Measurements from ENCODE around the gene ZNF534.
"Not testable (repeated sequence)": the region's sequence is repeated elsewhere in the genome, so short reads cannot be mapped to it uniquely, and the experiment has no call there.

Gene ZNF534

GRCh38 chr19:52428937-52429336, at the start of gene ZNF534:
Gene ZNF534 (plus strand): TSS chr19:52429148. CDS start chr19:52431475, 2,327 bp downstream.
- no peak for DNase-seq

GRCh38 chr19:52391135-52391534, 37.8 kb upstream of the ZNF534 start:
- DNase-seq, result no peak

- peak; percentile 94 for DNase-seq
Measured at GRCh38 chr19:52397310-52398080, 31.5 kb upstream of the ZNF534 start, which contains the start of gene ZNF528. Gene ZNF528 (plus strand): TSS chr19:52397849. CDS start chr19:52402014, 4,165 bp downstream.

GRCh38 chr19:52398081-52398441, 30.9 kb upstream of the ZNF534 start:
- DNase-seq, result no peak

GRCh38 chr19:52410276-52410675, 18.7 kb upstream of the ZNF534 start:
- no peak for DNase-seq

GRCh38 chr19:52415711-52416110, 13.2 kb upstream of the ZNF534 start:
- no peak for DNase-seq

- DNase-seq, result no peak
Measured at GRCh38 chr19:52442179-52442578, 13.2 kb downstream of the ZNF534 start.

- no peak for DNase-seq
Measured at GRCh38 chr19:52444506-52444905, 15.6 kb downstream of the ZNF534 start.

- no peak for DNase-seq
Measured at GRCh38 chr19:52451241-52451640, 22.3 kb downstream of the ZNF534 start.

GRCh38 chr19:52453324-52454094, 24.6 kb downstream of the ZNF534 start, which contains the start of gene ZNF578:
Gene ZNF578 (plus strand): TSS chr19:52453553. CDS start chr19:52501846, 48,293 bp downstream.
- peak; percentile 57 for DNase-seq

- no peak for DNase-seq
Measured at GRCh38 chr19:52464798-52465470, 36.0 kb downstream of the ZNF534 start.

- no peak for DNase-seq
Measured at GRCh38 chr19:52473655-52474350, 44.9 kb downstream of the ZNF534 start.

- DNase-seq, result no peak
Measured at GRCh38 chr19:52474351-52475127, 45.6 kb downstream of the ZNF534 start.

- DNase-seq, result not testable (repeated sequence)
Measured at GRCh38 chr19:52484111-52484743, 55.3 kb downstream of the ZNF534 start.

- not testable (repeated sequence) for DNase-seq
Measured at GRCh38 chr19:52485064-52485463, 56.1 kb downstream of the ZNF534 start.

- DNase-seq, result not testable (repeated sequence)
Measured at GRCh38 chr19:52485561-52486240, 56.8 kb downstream of the ZNF534 start.

- DNase-seq, result no peak
Measured at GRCh38 chr19:52492201-52492993, 63.4 kb downstream of the ZNF534 start.

GRCh38 chr19:52492994-52493470, 64.1 kb downstream of the ZNF534 start:
- DNase-seq, result no peak

- DNase-seq, result no peak
Measured at GRCh38 chr19:52494518-52494917, 65.6 kb downstream of the ZNF534 start.

GRCh38 chr19:52498571-52498970, 69.6 kb downstream of the ZNF534 start:
- DNase-seq, result no peak
